HL-60 (cell line): ENCODE measurements around the gene LRRK1.

ENCODE experiments used
- DNase-seq, 2 experiments: peaks; one replicate each; pipeline ENCODE4 v3.0.0-alpha.2; 2010 to 2020; ENCODE audit warnings: low read depth in 1 of 2, low spot score in 1 of 2
- H3K27ac ChIP-seq: fragments of 250-450 bp; sonication (Bioruptor Pico); replicated peaks from 2 replicates; pipeline ENCODE4 v1.5.1; 2020; ENCODE audit warnings: mild to moderate bottlenecking, moderate library complexity
- H3K27me3 ChIP-seq: fragments of 250-450 bp; sonication (Bioruptor Pico); 2 replicates; pipeline ENCODE4 v1.5.1; 2021; ENCODE audit warnings: mild to moderate bottlenecking, moderate library complexity; ENCODE audit not compliant: insufficient read depth, poor library complexity, severe bottlenecking
- H3K4me3 ChIP-seq: replicated peaks from 2 replicates; pipeline ENCODE4 v1.5.1; 2011; ENCODE audit warnings: mild to moderate bottlenecking, control low read depth, low read length; ENCODE audit not compliant: insufficient read depth
- CTCF ChIP-seq: IDR thresholded peaks from one replicate; pipeline ENCODE4 v1.5.1; 2011; ENCODE audit warnings: low read length, control low read depth, inconsistent platforms; ENCODE audit not compliant: insufficient read depth
- GABPA ChIP-seq: IDR thresholded peaks from 2 replicates; pipeline ENCODE4 v1.6.1; 2012; ENCODE audit warnings: low read depth
- POLR2AphosphoS5 ChIP-seq: IDR thresholded peaks from 2 replicates; pipeline ENCODE4 v1.6.1; 2012; ENCODE audit warnings: low read depth
- REST ChIP-seq: IDR thresholded peaks from 2 replicates; pipeline ENCODE4 v1.6.1; 2012; ENCODE audit warnings: low read depth; ENCODE audit not compliant: insufficient replicate concordance
- SPI1 ChIP-seq: IDR thresholded peaks from 2 replicates; pipeline ENCODE4 v1.6.1; 2012; ENCODE audit warnings: low read depth, mild to moderate bottlenecking, borderline replicate concordance

Gene LRRK1

GRCh38 chr15:101052031-101052620 lies 133.0 kb downstream of the LRRK1 start:
- Histone ChIP-seq H3K27me3 (no peaks in the 10 kb centered on the region), H3K27ac (no peak overlapping the region), H3K4me3 (no peak overlapping the region)
- DNase-seq: no peak
- TF ChIP-seq GABPA: no peak
- TF ChIP-seq REST: no peak
- TF ChIP-seq CTCF: no peak
- TF ChIP-seq SPI1: no peak
- TF ChIP-seq POLR2AphosphoS5: no peak

GRCh38 chr15:101052681-101053121 lies 133.5 kb downstream of the LRRK1 start:
- no peak for DNase-seq
- TF ChIP-seq SPI1 (no peak), GABPA (no peak), POLR2AphosphoS5 (no peak), CTCF (no peak), REST (no peak)
- Histone ChIP-seq H3K27ac (no peak overlapping the region), H3K27me3 (no peaks in the 10 kb centered on the region), H3K4me3 (no peak overlapping the region)

GRCh38 chr15:101053261-101053660 lies 134.1 kb downstream of the LRRK1 start:
- Histone ChIP-seq H3K27me3 (no peaks in the 10 kb centered on the region), H3K4me3 (no peak overlapping the region), H3K27ac (no peak overlapping the region)
- TF ChIP-seq GABPA (no peak), POLR2AphosphoS5 (no peak), CTCF (no peak), SPI1 (no peak), REST (no peak)
- DNase-seq: no peak
